Measurements from ENCODE around the gene MSRB3. TPM values are rescaled to one million over a fixed set of nuclear protein-coding genes. Genes with fewer than 3 reads are reported as not detected.
A peak's percentile ranks its signal among the peaks of the same experiment; 100 is the strongest.
"Not testable (repeated sequence)": the region's sequence is repeated elsewhere in the genome, so short reads cannot be mapped to it uniquely, and the experiment has no call there.

The MSRB3 gene
- polyA plus RNA-seq, 1 of the 3 experiments (the other 2 are of a cell fraction): 24.3 TPM

GRCh38 chr12:65280306-65280705 lies 1.8 kb downstream of the MSRB3 start (continued):
- no peak for TF ChIP-seq FOSL2 (IDR thresholded peaks at IDR 0.05; ENCODE audit: borderline replicate concordance, low read depth)

- no peak overlapping the region for H3K4me3 ChIP-seq (ENCODE audit: low read depth in 2 of 2, low read length in 1 of 2)
- H3K36me3 ChIP-seq (replicated peaks in 1 of 2; ENCODE audit: control insufficient read depth in 1 of 2, insufficient read depth in 2 of 2, low read length in 1 of 2): peaks cover 0 to 7% of the 10 kb centered on the region in 2 experiments
- H4K20me1 ChIP-seq (ENCODE audit: insufficient read depth): peaks cover 56% of the 10 kb centered on the region
- no peaks in the 10 kb centered on the region for H3K9me3 ChIP-seq
- no peak overlapping the region for H3K27ac ChIP-seq (ENCODE audit: low read depth in 2 of 2, low read length in 1 of 2)
- TF ChIP-seq FOSL2 (IDR thresholded peaks at IDR 0.05; ENCODE audit: borderline replicate concordance, low read depth) (no peak), EZH2phosphoT487 (IDR thresholded peaks at IDR 0.05; ENCODE audit: borderline replicate concordance, low read depth) (no peak), RAD21 (IDR thresholded peaks at IDR 0.05; ENCODE audit: low read length) (0 out of 2 replicates have a peak, but pooled peaks have one; percentile 3), CTCF (IDR thresholded peaks at IDR 0.05) (peak; percentile 52), MAX (IDR thresholded peaks at IDR 0.05; ENCODE audit: low read depth) (no peak), MXI1 (IDR thresholded peaks at IDR 0.05; ENCODE audit: low read depth, low read length) (no peak), YY1 (IDR thresholded peaks at IDR 0.05; ENCODE audit: low read depth) (no peak), USF2 (IDR thresholded peaks at IDR 0.05; ENCODE audit: borderline replicate concordance, low read depth, low read length) (no peak)
- DNase-seq: no peak
- no peaks in the 10 kb centered on the region for H3F3A ChIP-seq (replicated peaks; ENCODE audit: insufficient read depth)
- no peak overlapping the region for H2AFZ ChIP-seq (ENCODE audit: low read depth)
- peaks cover 86% of the 10 kb centered on the region for H3K79me2 ChIP-seq (ENCODE audit: insufficient read depth)
- H3K4me2 ChIP-seq: no peak overlapping the region
- ChIA-PET POLR2A (no interaction called here), CTCF (no interaction called here)
- no peaks in the 10 kb centered on the region for H3K9me2 ChIP-seq
- H3K9ac ChIP-seq: no peak overlapping the region
- peaks cover 3 to 12% of the 10 kb centered on the region in 2 experiments; a peak in 2 of 4 replicates for H3K4me1 ChIP-seq (ENCODE audit: control insufficient read depth in 1 of 2, insufficient read depth in 2 of 2, low read depth in 1 of 2, low read length in 1 of 2)
- WGBS (ENCODE audit: low lambda C conversion rate): 65% methylated on average over 1 of the region's 1 CpG
- H3K27me3 ChIP-seq (ENCODE audit: insufficient read depth): no peaks in the 10 kb centered on the region
These were observed 4.4 kb downstream of the MSRB3 start for GRCh38 chr12:65282840-65283239.

GRCh38 chr12:65285532-65285931 lies 7.0 kb downstream of the MSRB3 start:
- H3K9me3 ChIP-seq; H3K9ac ChIP-seq; CTCF ChIA-PET; H3K9me2 ChIP-seq; POLR2A ChIA-PET; H3K36me3 ChIP-seq (replicated peaks in 1 of 2; ENCODE audit: control insufficient read depth in 1 of 2, insufficient read depth in 2 of 2, low read length in 1 of 2); DNase-seq; H3K27ac ChIP-seq (ENCODE audit: low read depth in 2 of 2, low read length in 1 of 2); H2AFZ ChIP-seq (ENCODE audit: low read depth); H3K4me3 ChIP-seq (ENCODE audit: low read depth in 2 of 2, low read length in 1 of 2); H3F3A ChIP-seq (replicated peaks; ENCODE audit: insufficient read depth); H3K4me2 ChIP-seq; H3K27me3 ChIP-seq (ENCODE audit: insufficient read depth); H3K4me1 ChIP-seq (ENCODE audit: control insufficient read depth in 1 of 2, insufficient read depth in 2 of 2, low read depth in 1 of 2, low read length in 1 of 2): not testable (repeated sequence)
- 61% methylated on average over 7 of the region's 7 CpGs for WGBS (ENCODE audit: low lambda C conversion rate)
- Histone ChIP-seq H3K79me2 (ENCODE audit: insufficient read depth) (peaks cover 100% of the 10 kb centered on the region), H4K20me1 (ENCODE audit: insufficient read depth) (peaks cover 58% of the 10 kb centered on the region)
